ENCODE results near the gene C14orf119. TPM values are rescaled to one million over a fixed set of nuclear protein-coding genes. Genes with fewer than 3 reads are reported as not detected.
A peak's percentile ranks its signal among the peaks of the same experiment; 100 is the strongest.

Gene C14orf119
- total RNA-seq, 2 donors from 2014 or later, result 18.0 to 18.4 TPM

- Histone ChIP-seq H3K27me3 (replicated peaks; ENCODE audit: insufficient read depth) (no peaks in the 10 kb centered on the region), H3K9me3 (no peaks in the 10 kb centered on the region), H3K4me1 (ENCODE audit: control insufficient read depth in 1 of 2, low read depth in 2 of 2) (peaks cover 7 to 15% of the 10 kb centered on the region in 2 donors), H3K36me3 (peaks cover 30% of the 10 kb centered on the region), H3K4me3 (no peak overlapping the region), H3K27ac (no peak overlapping the region)
- ATAC-seq (ENCODE audit: insufficient number of reproducible peaks, low FRiP score, low read depth) (no peak), DNase-seq (ENCODE audit: low spot score) (no peak)
- no peak for TF ChIP-seq CTCF (IDR thresholded peaks at IDR 0.05)
Measured at GRCh38 chr14:23137813-23138535, 42.7 kb downstream of the C14orf119 start.

GRCh38 chr14:23139874-23140273, 44.6 kb downstream of the C14orf119 start:
- Histone ChIP-seq H3K9me3 (no peaks in the 10 kb centered on the region), H3K27me3 (replicated peaks; ENCODE audit: insufficient read depth) (no peaks in the 10 kb centered on the region), H3K36me3 (peaks cover 30% of the 10 kb centered on the region), H3K27ac (no peak overlapping the region), H3K4me1 (ENCODE audit: control insufficient read depth in 1 of 2, low read depth in 2 of 2) (peaks cover 16 to 30% of the 10 kb centered on the region in 2 donors), H3K4me3 (no peak overlapping the region)
- ATAC-seq (ENCODE audit: insufficient number of reproducible peaks, low FRiP score, low read depth), result no peak
- no peak for DNase-seq (ENCODE audit: low spot score)
- no peak for TF ChIP-seq CTCF (IDR thresholded peaks at IDR 0.05)

GRCh38 chr14:23140371-23140770, 45.1 kb downstream of the C14orf119 start:
- ATAC-seq (ENCODE audit: insufficient number of reproducible peaks, low FRiP score, low read depth), result no peak
- no peaks in the 10 kb centered on the region for H3K27me3 ChIP-seq (replicated peaks; ENCODE audit: insufficient read depth)
- no peak for TF ChIP-seq CTCF (IDR thresholded peaks at IDR 0.05)
- peaks cover 16 to 30% of the 10 kb centered on the region in 2 donors for H3K4me1 ChIP-seq (ENCODE audit: control insufficient read depth in 1 of 2, low read depth in 2 of 2)
- no peaks in the 10 kb centered on the region for H3K9me3 ChIP-seq
- H3K4me3 ChIP-seq, result no peak overlapping the region
- no peak overlapping the region for H3K27ac ChIP-seq
- H3K36me3 ChIP-seq, result peaks cover 30% of the 10 kb centered on the region
- no peak for DNase-seq (ENCODE audit: low spot score)

GRCh38 chr14:23141706-23142444, 46.6 kb downstream of the C14orf119 start:
- H3K36me3 ChIP-seq, result peaks cover 28% of the 10 kb centered on the region
- peak overlapping the region; percentile 2 for H3K4me3 ChIP-seq
- peak overlapping the region; percentile 75 to 76 for H3K27ac ChIP-seq
- H3K27me3 ChIP-seq (replicated peaks; ENCODE audit: insufficient read depth), result no peaks in the 10 kb centered on the region
- no peaks in the 10 kb centered on the region for H3K9me3 ChIP-seq
- H3K4me1 ChIP-seq (ENCODE audit: control insufficient read depth in 1 of 2, low read depth in 2 of 2), result peaks cover 16 to 37% of the 10 kb centered on the region in 2 donors
- peak; percentile 67 for DNase-seq (ENCODE audit: low spot score)
- TF ChIP-seq CTCF (IDR thresholded peaks at IDR 0.05), result no peak
- ATAC-seq (ENCODE audit: insufficient number of reproducible peaks, low FRiP score, low read depth), result peak; percentile 92

GRCh38 chr14:23142826-23143225, 47.5 kb downstream of the C14orf119 start:
- no peaks in the 10 kb centered on the region for H3K27me3 ChIP-seq (replicated peaks; ENCODE audit: insufficient read depth)
- no peak for TF ChIP-seq CTCF (IDR thresholded peaks at IDR 0.05)
- DNase-seq (ENCODE audit: low spot score) (no peak), ATAC-seq (ENCODE audit: insufficient number of reproducible peaks, low FRiP score, low read depth) (no peak)
- H3K4me1 ChIP-seq (ENCODE audit: control insufficient read depth in 1 of 2, low read depth in 2 of 2), result peaks cover 18 to 41% of the 10 kb centered on the region in 2 donors
- H3K9me3 ChIP-seq, result no peaks in the 10 kb centered on the region
- H3K4me3 ChIP-seq, result no peak overlapping the region
- peaks cover 20% of the 10 kb centered on the region for H3K36me3 ChIP-seq
- H3K27ac ChIP-seq, result peak overlapping the region; percentile 63 to 76
